HL-60/S4 (cell line): ENCODE measurements around the gene HYI.
"Not testable (repeated sequence)": the region's sequence is repeated elsewhere in the genome, so short reads cannot be mapped to it uniquely, and the experiment has no call there.

ENCODE experiments used
- in situ Hi-C: fragments of 300-500 bp; cut with MboI; formaldehyde crosslinking; loops from 2 replicates; pipeline ENCODE4 v1.14.3; 2022; ENCODE audit warnings: low sequenced_read_pairs

HYI gene

GRCh38 chr1:43464681-43465504 is 11.2 kb upstream of the HYI start:
- in situ Hi-C loops, result no loop called here

GRCh38 chr1:43463479-43463878 is 9.7 kb upstream of the HYI start:
- in situ Hi-C loops, result no loop called here

GRCh38 chr1:43460988-43461693 is 7.4 kb upstream of the HYI start:
- in situ Hi-C loops, result no loop called here

- in situ Hi-C loops, result not testable (repeated sequence)
Observed at GRCh38 chr1:43458379-43458778, 4.6 kb upstream of the HYI start.

- in situ Hi-C loops, result no loop called here
Observed at GRCh38 chr1:43455213-43455889, 1.6 kb upstream of the HYI start.

GRCh38 chr1:43454270-43455011 is 710 bp upstream of the HYI start:
- in situ Hi-C loops, result no loop called here

- in situ Hi-C loops, result no loop called here
Observed at GRCh38 chr1:43452789-43453441, 816 bp downstream of the HYI start.

- in situ Hi-C loops, result no loop called here
Observed at GRCh38 chr1:43451701-43452532, 1.8 kb downstream of the HYI start.

- in situ Hi-C loops, result no loop called here
Observed at GRCh38 chr1:43451157-43451591, 2.6 kb downstream of the HYI start.

GRCh38 chr1:43450251-43450941 is 3.3 kb downstream of the HYI start:
- in situ Hi-C loops, result no loop called here

GRCh38 chr1:43449708-43450069 is 4.0 kb downstream of the HYI start:
- in situ Hi-C loops, result no loop called here

- in situ Hi-C loops, result no loop called here
Observed at GRCh38 chr1:43448955-43449707, 4.6 kb downstream of the HYI start.

- in situ Hi-C loops, result no loop called here
Observed at GRCh38 chr1:43447891-43448708, 5.6 kb downstream of the HYI start.

GRCh38 chr1:43446881-43447835 is 6.6 kb downstream of the HYI start:
- in situ Hi-C loops, result no loop called here

GRCh38 chr1:43446388-43446740 is 7.4 kb downstream of the HYI start:
- in situ Hi-C loops, result no loop called here

- in situ Hi-C loops, result no loop called here
Observed at GRCh38 chr1:43445606-43446387, 7.9 kb downstream of the HYI start.
